Stromal cell of bone marrow (primary cell): ENCODE measurements around the gene ITGB1.

Experiments used
- DNase-seq: peaks from one replicate; pipeline ENCODE4 v3.0.0-alpha.2; 2012; ENCODE audit warnings: low read depth

The ITGB1 gene

DNA sequence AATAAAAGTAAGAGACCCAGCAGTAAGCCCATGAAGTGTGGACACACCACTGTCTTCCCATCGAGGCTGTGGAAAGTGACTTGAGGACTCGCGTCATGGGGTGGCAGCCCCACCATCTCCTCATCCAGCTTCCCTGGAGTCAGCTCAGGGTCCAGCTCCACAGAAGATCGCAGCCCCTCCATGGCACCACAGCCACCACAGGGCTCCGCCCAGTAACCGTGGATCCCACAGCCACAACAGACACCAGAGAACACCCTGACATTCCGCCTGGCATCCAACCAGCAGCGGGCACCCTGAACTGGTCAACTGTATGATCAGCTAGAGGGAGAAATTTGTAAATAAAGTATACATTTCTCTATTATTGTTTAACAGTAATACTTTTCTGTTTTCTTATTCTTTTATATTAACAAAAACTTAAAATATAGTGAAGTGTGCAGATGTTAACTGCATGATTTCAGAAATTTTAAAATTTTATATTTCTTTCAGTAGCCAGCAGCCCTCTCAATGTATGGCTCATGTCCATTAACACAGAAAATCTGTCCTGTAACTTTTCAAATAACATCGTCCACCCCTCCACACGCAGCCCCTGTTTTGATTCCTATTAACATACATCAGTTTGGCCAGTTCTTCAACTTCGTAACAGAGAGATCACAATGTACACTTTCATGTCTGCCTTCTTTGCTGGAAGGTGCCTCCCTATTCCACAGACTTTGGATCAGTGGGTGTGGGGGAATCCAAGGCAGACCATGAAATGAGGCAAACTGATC is 69.7 kb downstream of the ITGB1 start:
- no peak for DNase-seq

DNA sequence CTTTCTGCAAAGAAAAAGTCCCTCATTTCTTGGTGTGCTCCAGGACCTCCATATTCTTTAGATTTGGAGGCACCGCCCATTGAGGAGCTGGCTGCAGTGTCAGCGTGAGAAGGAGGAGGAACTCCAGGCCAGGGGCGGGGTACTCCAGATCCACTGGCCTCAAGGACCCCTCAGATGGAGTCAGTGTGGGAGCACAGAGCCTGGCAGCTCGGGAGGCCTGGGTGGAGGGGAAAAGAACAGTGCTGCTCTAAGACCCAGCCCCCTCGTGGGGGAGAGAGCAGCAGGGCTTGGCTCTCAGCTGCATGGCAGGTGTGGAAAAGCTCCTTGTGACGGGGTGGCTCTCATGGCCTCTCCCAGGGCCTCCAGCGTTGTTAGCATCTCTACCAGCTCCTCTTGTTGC is 70.5 kb downstream of the ITGB1 start:
- DNase-seq: no peak

DNA sequence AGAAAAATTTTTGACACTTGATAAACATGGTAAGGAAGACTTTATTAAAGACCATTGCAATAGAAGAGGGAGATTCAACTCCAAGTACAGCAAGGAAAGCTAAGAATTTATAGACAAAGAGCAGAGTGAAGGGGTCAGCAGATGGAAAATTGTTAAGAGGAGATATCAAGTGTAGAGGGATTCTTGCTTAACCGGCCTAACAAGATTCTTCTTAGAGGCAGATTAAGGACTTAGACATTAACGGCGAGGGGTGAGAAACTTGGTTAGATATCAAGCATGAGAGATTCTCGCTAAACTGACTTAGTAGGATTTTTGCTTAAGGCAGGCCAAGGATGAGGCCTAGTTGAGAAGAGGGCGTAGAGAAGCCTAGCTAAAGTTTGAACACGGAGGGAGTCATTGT is 76.0 kb downstream of the ITGB1 start:
- no peak for DNase-seq

DNA sequence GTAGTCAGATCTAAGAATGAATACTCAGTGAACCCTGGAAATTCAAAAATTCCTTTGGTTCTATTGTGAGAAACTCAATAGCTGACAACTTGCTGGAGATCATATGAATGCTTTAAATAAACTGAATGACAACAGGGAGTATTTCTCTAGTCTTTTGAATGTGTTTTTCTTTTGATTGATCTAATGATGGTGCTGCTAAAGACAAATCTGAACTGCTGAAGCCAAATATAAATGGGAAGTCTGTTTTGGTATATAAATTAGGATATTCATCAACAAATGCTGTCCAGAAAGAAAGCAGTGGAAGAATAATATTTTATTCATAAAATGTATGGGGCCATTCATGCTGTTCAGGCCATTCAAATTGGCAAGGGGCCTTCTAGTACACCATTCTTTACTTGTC is 79.4 kb downstream of the ITGB1 start:
- DNase-seq: no peak

DNA sequence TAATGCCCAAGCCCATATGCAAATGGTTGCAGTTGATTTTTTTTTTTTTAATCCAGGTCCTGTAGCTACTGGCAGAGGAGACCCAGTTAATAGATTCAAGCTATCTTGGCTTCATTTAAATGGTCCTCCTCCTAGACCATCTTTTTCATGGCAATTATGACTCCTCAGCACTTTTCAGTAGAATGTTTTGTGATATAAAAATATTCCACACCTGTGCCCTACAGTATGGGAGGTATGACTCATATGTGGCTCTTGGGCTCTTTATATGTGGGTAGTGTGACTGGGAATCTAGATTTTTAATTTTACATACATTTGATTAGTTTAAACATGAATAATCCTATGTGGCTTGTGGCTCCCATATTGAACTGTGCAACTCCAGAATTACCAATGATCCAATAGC is 80.1 kb downstream of the ITGB1 start:
- no peak for DNase-seq

DNA sequence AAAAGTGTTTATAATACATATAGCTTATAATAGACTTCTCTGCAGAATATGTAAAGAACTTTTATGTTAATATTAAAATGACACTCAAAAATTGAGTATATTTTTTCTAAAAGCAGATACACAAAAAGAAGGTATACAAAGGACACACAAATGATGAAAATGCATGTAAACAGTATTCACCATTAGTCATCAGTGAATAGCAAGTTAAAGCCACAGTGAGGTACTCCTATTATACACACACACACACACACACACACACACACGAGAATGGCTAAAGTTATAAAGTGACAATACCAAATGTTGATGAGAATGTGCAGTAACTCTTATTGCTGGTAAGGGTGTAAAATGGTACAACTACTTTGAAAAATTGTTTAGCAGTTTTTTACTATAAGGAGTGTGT is 92.9 kb downstream of the ITGB1 start:
- DNase-seq: no peak

DNA sequence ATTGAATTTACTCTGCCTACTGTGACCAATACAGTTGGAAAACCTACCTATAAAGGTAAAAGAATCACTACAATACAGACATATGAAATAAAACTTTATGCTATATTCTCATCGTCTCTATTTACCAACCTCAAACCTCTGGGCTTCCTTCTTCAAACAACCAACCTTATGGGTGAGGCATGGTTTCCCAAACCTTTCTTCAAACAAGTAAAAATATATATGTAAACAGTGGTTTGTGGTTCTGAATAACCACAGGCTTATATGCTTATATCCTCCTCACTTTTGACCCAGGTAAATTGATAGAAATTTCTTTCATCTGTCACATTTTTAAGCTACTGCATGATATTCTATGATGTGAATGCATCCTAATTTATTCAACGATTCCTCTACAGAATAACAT is 103.6 kb downstream of the ITGB1 start:
- DNase-seq: no peak

DNA sequence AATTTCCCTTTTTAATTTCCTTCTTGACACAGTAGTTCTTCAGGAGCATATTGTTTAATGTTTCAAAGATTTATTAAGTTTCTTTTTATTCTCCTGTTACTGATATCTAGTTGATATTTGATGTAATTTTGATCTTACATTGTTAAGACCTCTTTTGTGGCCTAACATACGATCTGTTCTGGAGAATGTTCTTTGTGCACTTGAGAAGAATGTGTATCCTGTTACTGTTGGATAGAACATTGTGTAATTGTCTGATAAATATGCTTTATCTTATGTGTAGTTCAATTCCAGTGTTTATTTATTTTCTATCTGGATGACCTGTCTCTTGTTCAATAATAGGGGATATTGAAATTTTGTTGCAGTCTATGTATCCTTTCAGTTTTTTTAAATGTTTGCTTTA is 106.7 kb downstream of the ITGB1 start:
- DNase-seq: no peak
